Endothelial cell of umbilical vein (primary cell): ENCODE results near the gene PLA2G6. TPM values are rescaled to one million over a fixed set of nuclear protein-coding genes. Genes with fewer than 3 reads are reported as not detected.

Source experiments
- BruUV-seq: library from RNA; stranded (reverse); fragments of 400-500 nt; replicated peaks from 2 replicates; lab custom pipeline; 2021; lab: Mats Ljungman, UMichigan
- CTCF ChIA-PET: fragments of 300-600, 350-600 bp; sonication (Branson Sonifier 250); formaldehyde crosslinking; loops from one replicate; lab custom pipeline; 2021; ENCODE audit warnings: antibody characterized with exemption, inconsistent platforms; lab: Charles Lee
- POLR2A ChIA-PET: fragments of 300-600, 350-600 bp; sonication (Branson Sonifier 250); formaldehyde crosslinking; loops from one replicate; lab custom pipeline; 2021; ENCODE audit warnings: antibody characterized with exemption, inconsistent platforms; lab: Charles Lee
- DNase-seq: peaks from one replicate; pipeline ENCODE4 v3.0.0-alpha.2; 2011; ENCODE audit warnings: low read depth, low spot score
- FAIRE-seq: peaks from 2 replicates; lab custom pipeline; 2011; peaks lifted over from hg19 to GRCh38; lab: Jason Lieb, UNC
- H2AFZ ChIP-seq: 2 replicates; pipeline ENCODE4 v1.6.0; 2012; ENCODE audit warnings: low read depth, low read length, control low read depth, inconsistent platforms
- H3K27ac ChIP-seq: 2 replicates; pipeline ENCODE4 v1.5.1; 2011; ENCODE audit warnings: low read depth, mild to moderate bottlenecking, control low read depth, low read length, moderate library complexity; ENCODE audit not compliant: insufficient read depth
- H3K27me3 ChIP-seq, 2 experiments: 2 replicates each; pipeline versions ENCODE4 v1.6.0 to v1.6.1; 2011; ENCODE audit warnings: low read length in 2 of 2, mixed read lengths in 1 of 2; ENCODE audit not compliant: control insufficient read depth in 2 of 2, insufficient read depth in 2 of 2
- H3K36me3 ChIP-seq, 2 experiments: 2 replicates in 1 of 2; 3 replicates in 1 of 2; pipeline ENCODE4 v1.5.1; 2011; ENCODE audit warnings: low read length in 2 of 2, mild to moderate bottlenecking in 1 of 2, moderate library complexity in 1 of 2; ENCODE audit not compliant: control insufficient read depth in 2 of 2, insufficient read depth in 2 of 2; ENCODE audit errors: extremely low read depth in 1 of 2
- H3K4me1 ChIP-seq: 3 replicates; pipeline ENCODE4 v1.5.1; 2011; ENCODE audit warnings: mild to moderate bottlenecking, low read length; ENCODE audit not compliant: control insufficient read depth, insufficient read depth; ENCODE audit errors: extremely low read depth
- H3K4me2 ChIP-seq: 2 replicates; pipeline ENCODE4 v1.6.1; 2011; ENCODE audit warnings: low read length, control low read depth, mixed read lengths; ENCODE audit not compliant: insufficient read depth
- H3K4me3 ChIP-seq, 3 experiments: fragments of 200-600 bp in 1 of 3; sonication (generic), shearing (Covaris generic) in 1 of 3; replicated peaks in 1 of 3; 2 replicates each; pipeline ENCODE4 v1.5.1; 2011 to 2016; ENCODE audit warnings: control low read depth in 3 of 3, low read length in 3 of 3, mild to moderate bottlenecking in 2 of 3, inconsistent platforms in 1 of 3, low read depth in 1 of 3, moderate library complexity in 1 of 3; ENCODE audit not compliant: insufficient read depth in 1 of 3
- H3K79me2 ChIP-seq: 2 replicates; pipeline ENCODE4 v1.6.0; 2012; ENCODE audit warnings: low read length, inconsistent platforms; ENCODE audit not compliant: control insufficient read depth, insufficient read depth
- H3K9ac ChIP-seq: replicated peaks from 2 replicates; pipeline ENCODE3; 2011; ENCODE audit warnings: low read length, control low read depth; ENCODE audit not compliant: insufficient read depth; ENCODE audit errors: extremely low read depth
- H3K9me1 ChIP-seq: replicated peaks from 3 replicates; pipeline ENCODE4 v1.6.0; 2011; ENCODE audit warnings: mild to moderate bottlenecking, low read length; ENCODE audit not compliant: control insufficient read depth, insufficient read depth; ENCODE audit errors: extremely low read depth
- H3K9me3 ChIP-seq: replicated peaks from 2 replicates; pipeline ENCODE4 v1.5.1; 2012; ENCODE audit warnings: low read length, inconsistent platforms; ENCODE audit not compliant: control insufficient read depth, insufficient read depth
- H4K20me1 ChIP-seq: replicated peaks from 2 replicates; pipeline ENCODE3; 2011; ENCODE audit warnings: mild to moderate bottlenecking, low read length; ENCODE audit not compliant: control insufficient read depth, insufficient read depth; ENCODE audit errors: extremely low read depth
- EZH2 ChIP-seq: IDR thresholded peaks from 2 replicates; pipeline ENCODE4 v1.6.1; 2012; ENCODE audit warnings: borderline replicate concordance, low read depth, mild to moderate bottlenecking, moderate library complexity, low read length, inconsistent platforms; ENCODE audit not compliant: severe bottlenecking
- FOS ChIP-seq: IDR thresholded peaks from 2 replicates; pipeline ENCODE4 v1.6.1; 2011; ENCODE audit warnings: mild to moderate bottlenecking, low read length, moderate library complexity, borderline replicate concordance; ENCODE audit not compliant: insufficient read depth
- GATA2 ChIP-seq: IDR thresholded peaks from 2 replicates; pipeline ENCODE4 v1.7.0; 2011; ENCODE audit warnings: low read depth, mild to moderate bottlenecking, moderate library complexity, mixed read lengths, low read length; ENCODE audit not compliant: insufficient read length, insufficient read depth
- JUN ChIP-seq: IDR thresholded peaks from 2 replicates; pipeline ENCODE4 v1.6.1; 2011; ENCODE audit warnings: borderline replicate concordance, low read depth; ENCODE audit not compliant: insufficient read length, insufficient read depth
- MYC ChIP-seq: IDR thresholded peaks from one replicate; pipeline ENCODE4 v1.6.1; 2011; ENCODE audit warnings: mild to moderate bottlenecking, low read depth, low read length
- POLR2A ChIP-seq: IDR thresholded peaks from 2 replicates; pipeline ENCODE4 v1.6.1; 2012; ENCODE audit warnings: low read depth, mild to moderate bottlenecking, control low read depth, low read length
- POLR2AphosphoS5 ChIP-seq: IDR thresholded peaks from 2 replicates; pipeline ENCODE4 v1.6.1; 2012; ENCODE audit warnings: low read depth, mild to moderate bottlenecking, control low read depth, low read length, moderate library complexity; ENCODE audit not compliant: insufficient read depth
- dilution Hi-C: fragments of 300-500 bp; cut with MboI; formaldehyde crosslinking; loops from one replicate; pipeline ENCODE4 v1.15.0; 2019; ENCODE audit warnings: low sequenced_read_pairs; ENCODE audit not compliant: extremely low pct_ligation_motif_present
- intact Hi-C: fragments of 100-400 bp; cut with micrococcal nuclease; formaldehyde crosslinking; loops from one replicate; pipeline ENCODE4 v1.10.0; 2022
- polyA plus RNA-seq, 4 experiments: library from polyadenylated mRNA; depleted of rRNA in 3 of 4; stranded (reverse) in 3 of 4; unstranded in 1 of 4; fragments of >200 nt; gene quantifications; 2 replicates each; pipeline versions ENCODE4 v1.2.1 to v1.2.3, GENCODE V29; 2011 to 2012; ENCODE audit warnings: missing spikeins in 1 of 4
- total RNA-seq: library from RNA; stranded (reverse); gene quantifications from 2 replicates; pipeline ENCODE4 v1.2.3, GENCODE V29; 2021
- TF ChIP-seq, protein P1 (sequence below): IDR thresholded peaks from 2 replicates; pipeline ENCODE4 v1.6.1; 2011; ENCODE audit not compliant: insufficient read depth, insufficient read length
- TF ChIP-seq, protein P2 (sequence below), 2 donors: IDR thresholded peaks; 1 replicate in 1 of 2; 2 replicates in 1 of 2; pipeline ENCODE4 v1.5.1; 2011; ENCODE audit warnings: low read length in 2 of 2, mild to moderate bottlenecking in 2 of 2, moderate library complexity in 2 of 2, control low read depth in 1 of 2, inconsistent platforms in 1 of 2, low read depth in 1 of 2; ENCODE audit not compliant: insufficient read depth in 1 of 2; ENCODE audit errors: extremely low read depth in 1 of 2

Gene PLA2G6
- total and polyA plus RNA-seq, 2 donors (not counting 3 experiments of a cell fraction or from before 2014, with no cell fraction given), result 6.6 to 10.3 TPM

DNA sequence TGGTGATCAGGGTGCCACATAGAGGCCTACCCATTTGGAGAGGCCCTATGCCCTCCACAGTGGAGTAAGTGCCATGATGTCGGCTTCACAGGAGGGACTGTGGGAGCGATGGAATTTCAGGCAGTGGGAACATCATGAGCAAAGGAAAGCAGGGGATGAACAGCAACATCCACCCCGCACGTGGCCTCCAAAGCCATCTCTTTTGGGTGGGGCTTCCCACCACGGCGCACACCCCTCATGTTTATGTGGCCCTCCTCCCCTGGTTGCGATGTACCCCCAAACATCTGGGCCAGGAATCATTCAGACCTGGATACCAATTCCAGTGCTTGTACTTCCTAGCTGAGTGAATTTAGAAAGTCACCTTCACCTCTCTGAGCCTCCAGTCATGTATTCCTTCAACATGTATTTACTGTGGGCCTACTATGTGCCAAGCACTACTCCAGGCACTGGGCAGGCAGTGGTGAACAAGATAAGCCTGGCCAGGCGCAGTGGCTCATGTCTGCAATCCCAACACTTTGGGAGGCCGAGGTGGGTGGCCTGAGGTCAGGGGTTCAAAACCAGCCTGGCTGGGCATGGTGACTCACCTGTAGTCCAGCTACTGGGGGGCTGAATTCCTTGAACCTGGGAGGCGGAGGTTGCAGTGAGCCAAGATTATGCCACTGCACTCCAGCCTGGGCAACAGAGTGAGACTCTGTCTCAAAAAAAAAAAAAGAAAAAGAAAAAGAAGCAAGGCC is 18.4 kb upstream of the PLA2G6 start:
- POLR2A ChIA-PET, result interaction anchor here (0.6 kb wide), 1 partner anchor 303 kb away, joined by 3 read pairs; no protein-coding TSS in a partner anchor
- Histone ChIP-seq H3K9ac (no peak overlapping the region), H3K9me1 (no peaks in the 10 kb centered on the region), H3K27me3 (no peaks in the 10 kb centered on the region), H3K79me2 (peaks cover 27% of the 10 kb centered on the region), H3K4me1 (peaks cover 19% of the 10 kb centered on the region), H3K36me3 (no peaks in the 10 kb centered on the region), H3K9me3 (no peaks in the 10 kb centered on the region), H3K27ac (no peak overlapping the region), H3K4me2 (no peak overlapping the region), H2AFZ (no peak overlapping the region), H4K20me1 (no peaks in the 10 kb centered on the region), H3K4me3 (no peak overlapping the region)
- DNase-seq (no peak), FAIRE-seq (no peak)
- dilution Hi-C loops (no loop called here), intact Hi-C loops (no loop called here)
- CTCF ChIA-PET, result interaction anchor here (0.6 to 2.6 kb wide), 3 partner anchors 23 to 86 kb away, joined by 3 to 24 read pairs (median 14); no protein-coding TSS in a partner anchor
- no TSS peak for BruUV-seq
- TF ChIP-seq FOS (no peak), JUN (no peak), EZH2 (no peak), POLR2A (no peak), GATA2 (no peak), MYC (no peak), POLR2AphosphoS5 (no peak)
- TF ChIP-seq, protein P1, sequence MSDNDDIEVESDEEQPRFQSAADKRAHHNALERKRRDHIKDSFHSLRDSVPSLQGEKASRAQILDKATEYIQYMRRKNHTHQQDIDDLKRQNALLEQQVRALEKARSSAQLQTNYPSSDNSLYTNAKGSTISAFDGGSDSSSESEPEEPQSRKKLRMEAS, result no peak
- TF ChIP-seq, protein P2, sequence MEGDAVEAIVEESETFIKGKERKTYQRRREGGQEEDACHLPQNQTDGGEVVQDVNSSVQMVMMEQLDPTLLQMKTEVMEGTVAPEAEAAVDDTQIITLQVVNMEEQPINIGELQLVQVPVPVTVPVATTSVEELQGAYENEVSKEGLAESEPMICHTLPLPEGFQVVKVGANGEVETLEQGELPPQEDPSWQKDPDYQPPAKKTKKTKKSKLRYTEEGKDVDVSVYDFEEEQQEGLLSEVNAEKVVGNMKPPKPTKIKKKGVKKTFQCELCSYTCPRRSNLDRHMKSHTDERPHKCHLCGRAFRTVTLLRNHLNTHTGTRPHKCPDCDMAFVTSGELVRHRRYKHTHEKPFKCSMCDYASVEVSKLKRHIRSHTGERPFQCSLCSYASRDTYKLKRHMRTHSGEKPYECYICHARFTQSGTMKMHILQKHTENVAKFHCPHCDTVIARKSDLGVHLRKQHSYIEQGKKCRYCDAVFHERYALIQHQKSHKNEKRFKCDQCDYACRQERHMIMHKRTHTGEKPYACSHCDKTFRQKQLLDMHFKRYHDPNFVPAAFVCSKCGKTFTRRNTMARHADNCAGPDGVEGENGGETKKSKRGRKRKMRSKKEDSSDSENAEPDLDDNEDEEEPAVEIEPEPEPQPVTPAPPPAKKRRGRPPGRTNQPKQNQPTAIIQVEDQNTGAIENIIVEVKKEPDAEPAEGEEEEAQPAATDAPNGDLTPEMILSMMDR (IDR thresholded peaks at IDR 0.05; ENCODE audit: extremely low read depth in 1 of 2, insufficient read depth in 1 of 2, low read depth in 1 of 2, low read length in 2 of 2), result no peak
